BJ (cell line): ENCODE measurements around the gene GDF9. TPM values are rescaled to one million over a fixed set of nuclear protein-coding genes. Genes with fewer than 3 reads are reported as not detected.

Experiments
- CTCF ChIA-PET: fragments of 350-600 bp; formaldehyde crosslinking; extraction: SDS; loops from one replicate; lab custom pipeline; 2021; ENCODE audit warnings: antibody characterized with exemption, inconsistent platforms; lab: Yijun Ruan, JAX
- POLR2A ChIA-PET: fragments of 300-600 bp; sonication (Branson Sonifier 250); formaldehyde crosslinking; extraction: SDS; loops from one replicate; lab custom pipeline; 2021; ENCODE audit warnings: antibody characterized with exemption; lab: Charles Lee
- DNase-seq: peaks from one replicate; pipeline ENCODE4 v3.0.0-alpha.2; 2011; ENCODE audit warnings: low read depth
- H3K27me3 ChIP-seq: 2 replicates; pipeline ENCODE4 v1.6.0; 2011; ENCODE audit warnings: low read length; ENCODE audit not compliant: control insufficient read depth, insufficient read depth
- H3K36me3 ChIP-seq: 2 replicates; pipeline ENCODE4 v1.5.1; 2011; ENCODE audit warnings: low read length; ENCODE audit not compliant: control insufficient read depth, insufficient read depth
- H3K4me3 ChIP-seq: 2 replicates; pipeline ENCODE4 v1.5.1; 2011; ENCODE audit warnings: low read depth, mild to moderate bottlenecking, control low read depth, low read length
- CTCF ChIP-seq: IDR thresholded peaks from 2 replicates; pipeline ENCODE4 v1.5.1; 2011; ENCODE audit warnings: low read depth, mild to moderate bottlenecking, control low read depth, inconsistent platforms, low read length, moderate library complexity; ENCODE audit not compliant: insufficient read depth
- polyA plus RNA-seq: library from polyadenylated mRNA; depleted of rRNA; stranded (reverse); fragments of >200 nt; gene quantifications from 2 replicates; pipeline ENCODE4 v1.2.3, GENCODE V29; 2011

Gene GDF9
- polyA plus RNA-seq, 1 experiment, result 0.20 TPM

- DNase-seq, result no peak
- ChIA-PET POLR2A (no interaction called here), CTCF (interaction anchor here (0.5 to 1.3 kb wide), 4 partner anchors 10 to 160 kb away, joined by 4 to 6 read pairs (median 4); partner anchors contain the start of gene SHROOM1)
- Histone ChIP-seq H3K4me3 (no peak within 1 kb of the TSS), H3K36me3 (peaks cover 11% of the 10 kb centered on the region), H3K27me3 (no peaks in the 10 kb centered on the region; the same call in 1 of the 2 replicates)
- no peak for TF ChIP-seq CTCF
Measured at GRCh38 chr5:132873119-132873929, 7.1 kb upstream of the GDF9 start, which contains the start of gene LEAP2. Gene LEAP2 (plus strand): TSS chr5:132873668. CDS start chr5:132873695, 27 bp downstream.

- DNase-seq, result no peak
- CTCF ChIA-PET, result interaction anchor here (0.5 to 1.3 kb wide), 2 partner anchors 19 to 160 kb away, joined by 4 to 6 read pairs; no protein-coding TSS in a partner anchor
- Histone ChIP-seq H3K4me3 (no peak overlapping the region), H3K27me3 (no peaks in the 10 kb centered on the region; the same call in 1 of the 2 replicates), H3K36me3 (peaks cover 8% of the 10 kb centered on the region)
- no peak for TF ChIP-seq CTCF
- POLR2A ChIA-PET, result no interaction called here
Measured at GRCh38 chr5:132872788-132873118, 6.5 kb upstream of the GDF9 start.

- ChIA-PET CTCF (interaction anchor here (1.3 to 2.9 kb wide), 3 partner anchors 12 to 51 kb away, joined by 4 to 12 read pairs (median 6); no protein-coding TSS in a partner anchor), POLR2A (no interaction called here)
- peaks cover 7% of the 10 kb centered on the region; the same call in 1 of the 2 replicates for H3K36me3 ChIP-seq
- no peak for DNase-seq
- H3K27me3 ChIP-seq, result no peaks in the 10 kb centered on the region; the same call in 1 of the 2 replicates
- no peak overlapping the region for H3K4me3 ChIP-seq
- no peak for TF ChIP-seq CTCF
Measured at GRCh38 chr5:132871459-132872284, 5.4 kb upstream of the GDF9 start.

- H3K4me3 ChIP-seq, result no peak overlapping the region
- DNase-seq, result no peak
- no peak for TF ChIP-seq CTCF
- ChIA-PET CTCF (interaction anchor here (1.5 to 2.9 kb wide), 3 partner anchors 9 to 50 kb away, joined by 3 to 12 read pairs (median 4); no protein-coding TSS in a partner anchor), POLR2A (no interaction called here)
- no peaks in the 10 kb centered on the region; the same call in 1 of the 2 replicates for H3K27me3 ChIP-seq
- peaks cover 7% of the 10 kb centered on the region; the same call in 1 of the 2 replicates for H3K36me3 ChIP-seq
Measured at GRCh38 chr5:132870801-132871200, 4.5 kb upstream of the GDF9 start.

- H3K36me3 ChIP-seq, result peaks cover 6% of the 10 kb centered on the region; the same call in 1 of the 2 replicates
- TF ChIP-seq CTCF, result no peak
- no peaks in the 10 kb centered on the region; the same call in 1 of the 2 replicates for H3K27me3 ChIP-seq
- no peak overlapping the region for H3K4me3 ChIP-seq
- ChIA-PET CTCF (interaction anchor here (1.2 to 11.5 kb wide), 5 partner anchors 8 to 48 kb away, joined by 3 to 71 read pairs (median 5); partner anchors contain the start of gene SHROOM1), POLR2A (no interaction called here)
- no peak for DNase-seq
Measured at GRCh38 chr5:132868754-132869153, 2.5 kb upstream of the GDF9 start.
